Sigmoid colon (tissue), 4 donors: Measurements from ENCODE around the gene KRTAP10-5.
"Not testable (repeated sequence)": the region's sequence is repeated elsewhere in the genome, so short reads cannot be mapped to it uniquely, and the experiment has no call there.

Experiments used
- POLR2AphosphoS5 ChIP-seq, 4 donors: sonication (generic); formaldehyde crosslinking; IDR thresholded peaks; one replicate each; pipeline ENCODE4 v1.6.1; 2017; ENCODE audit warnings: antibody characterized with exemption in 4 of 4
- TF ChIP-seq, protein P1 (sequence below), 4 experiments: fragments of 450-650 bp in 3 of 4; fragments of 200-600 bp in 1 of 4; IDR thresholded peaks; one replicate each; pipeline ENCODE4 v1.5.1; 2016 to 2019; ENCODE audit warnings: antibody characterized with exemption in 4 of 4, mild to moderate bottlenecking in 3 of 4, moderate library complexity in 2 of 4

DNA sequence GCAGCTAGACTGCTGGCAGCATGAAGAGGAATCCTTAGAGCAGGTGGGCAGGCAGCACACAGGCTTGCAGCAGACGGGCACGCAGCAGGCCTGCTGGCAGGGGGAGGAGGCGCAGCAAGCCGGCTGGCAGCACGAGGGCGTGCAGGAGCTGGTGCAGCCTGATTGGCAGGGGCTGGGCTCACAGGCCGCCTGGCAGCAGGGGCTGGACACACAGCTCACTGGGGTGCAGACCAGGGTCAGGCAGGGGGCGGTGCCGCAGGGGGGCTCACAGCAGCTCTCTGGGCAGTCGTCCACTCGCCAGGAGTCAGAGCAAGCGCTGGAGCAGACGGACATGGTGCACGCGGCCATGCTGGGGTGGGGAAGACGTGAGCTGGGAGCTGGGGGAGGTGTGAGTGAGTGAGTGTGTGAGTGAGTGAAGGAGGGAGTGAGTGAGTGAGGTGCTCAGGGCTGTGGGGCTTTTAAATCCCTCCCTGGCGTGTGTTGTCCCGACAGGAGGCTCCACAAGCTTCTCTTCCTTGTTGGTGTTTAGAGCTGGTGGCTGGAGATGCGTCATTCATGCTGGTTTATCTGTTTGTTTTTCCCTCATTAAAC, at the start of gene KRTAP10-5:
- TF ChIP-seq, protein P1, sequence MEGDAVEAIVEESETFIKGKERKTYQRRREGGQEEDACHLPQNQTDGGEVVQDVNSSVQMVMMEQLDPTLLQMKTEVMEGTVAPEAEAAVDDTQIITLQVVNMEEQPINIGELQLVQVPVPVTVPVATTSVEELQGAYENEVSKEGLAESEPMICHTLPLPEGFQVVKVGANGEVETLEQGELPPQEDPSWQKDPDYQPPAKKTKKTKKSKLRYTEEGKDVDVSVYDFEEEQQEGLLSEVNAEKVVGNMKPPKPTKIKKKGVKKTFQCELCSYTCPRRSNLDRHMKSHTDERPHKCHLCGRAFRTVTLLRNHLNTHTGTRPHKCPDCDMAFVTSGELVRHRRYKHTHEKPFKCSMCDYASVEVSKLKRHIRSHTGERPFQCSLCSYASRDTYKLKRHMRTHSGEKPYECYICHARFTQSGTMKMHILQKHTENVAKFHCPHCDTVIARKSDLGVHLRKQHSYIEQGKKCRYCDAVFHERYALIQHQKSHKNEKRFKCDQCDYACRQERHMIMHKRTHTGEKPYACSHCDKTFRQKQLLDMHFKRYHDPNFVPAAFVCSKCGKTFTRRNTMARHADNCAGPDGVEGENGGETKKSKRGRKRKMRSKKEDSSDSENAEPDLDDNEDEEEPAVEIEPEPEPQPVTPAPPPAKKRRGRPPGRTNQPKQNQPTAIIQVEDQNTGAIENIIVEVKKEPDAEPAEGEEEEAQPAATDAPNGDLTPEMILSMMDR (IDR thresholded peaks at IDR 0.05): not testable (repeated sequence)
- not testable (repeated sequence) for TF ChIP-seq POLR2AphosphoS5 (IDR thresholded peaks at IDR 0.05)
